AG04450 (cell line): ENCODE data around the gene NFIC. TPM values are rescaled to one million over a fixed set of nuclear protein-coding genes. Genes with fewer than 3 reads are reported as not detected.
A peak's percentile ranks its signal among the peaks of the same experiment; 100 is the strongest.
"Not testable (repeated sequence)": the region's sequence is repeated elsewhere in the genome, so short reads cannot be mapped to it uniquely, and the experiment has no call there.

Experiments
- CTCF ChIA-PET: fragments of 300-600, 350-600 bp; formaldehyde crosslinking; extraction: SDS; loops from one replicate; lab custom pipeline; 2022; ENCODE audit warnings: antibody characterized with exemption, inconsistent platforms; lab: Charles Lee
- POLR2A ChIA-PET: fragments of 350-600 bp; formaldehyde crosslinking; extraction: SDS; loops from one replicate; lab custom pipeline; 2021; ENCODE audit warnings: antibody characterized with exemption, inconsistent platforms; lab: Yijun Ruan, JAX
- DNase-seq: peaks from one replicate; pipeline ENCODE4 v3.0.0-alpha.2; 2011; ENCODE audit warnings: low read depth, low spot score
- H3K27ac ChIP-seq: one replicate; pipeline ENCODE4 v1.5.1; 2012; ENCODE audit warnings: low read depth, low read length, control low read depth
- H3K27me3 ChIP-seq: one replicate; pipeline ENCODE4 v1.6.0; 2012; ENCODE audit warnings: low read length; ENCODE audit not compliant: control insufficient read depth, insufficient read depth
- H3K4me3 ChIP-seq: 2 replicates; pipeline ENCODE4 v1.5.1; 2011; ENCODE audit warnings: mild to moderate bottlenecking, low read depth, low read length, control low read depth
- H3K9me3 ChIP-seq: 2 replicates; pipeline ENCODE4 v1.5.1; 2012; ENCODE audit warnings: low read length; ENCODE audit not compliant: control insufficient read depth, insufficient read depth
- CTCF ChIP-seq: IDR thresholded peaks from 2 replicates; pipeline ENCODE4 v1.5.1; 2011; ENCODE audit warnings: low read depth, low read length, control low read depth, inconsistent platforms
- polyA plus RNA-seq: library from polyadenylated mRNA; depleted of rRNA; stranded (reverse); fragments of >200 nt; gene quantifications from 2 replicates; pipeline ENCODE4 v1.2.3, GENCODE V29; 2011

NFIC gene
- polyA plus RNA-seq, 1 experiment, result 3.9 TPM

GRCh38 chr19:3336680-3337523 is 29.5 kb upstream of the NFIC start:
- no peaks in the 10 kb centered on the region for H3K27me3 ChIP-seq
- H3K27ac ChIP-seq, result peak overlapping the region; percentile 70
- no peaks in the 10 kb centered on the region for H3K9me3 ChIP-seq
- POLR2A ChIA-PET, result interaction anchor here (1.0 kb wide), 1 partner anchor 43 kb away, joined by 13 read pairs; no protein-coding TSS in a partner anchor
- no peak overlapping the region for H3K4me3 ChIP-seq
- CTCF ChIA-PET, result interaction anchor here (0.8 to 1.9 kb wide), 4 partner anchors 32 to 136 kb away, joined by 3 to 11 read pairs (median 4); no protein-coding TSS in a partner anchor
- TF ChIP-seq CTCF, result no peak
- peak; percentile 18 for DNase-seq

GRCh38 chr19:3338541-3339181 is 27.7 kb upstream of the NFIC start:
- Histone ChIP-seq H3K27ac (no peak overlapping the region), H3K9me3 (no peaks in the 10 kb centered on the region), H3K4me3 (no peak overlapping the region), H3K27me3 (no peaks in the 10 kb centered on the region)
- ChIA-PET POLR2A (interaction anchor here (0.7 kb wide), 1 partner anchor 349 kb away, joined by 6 read pairs; no protein-coding TSS in a partner anchor), CTCF (interaction anchor here (0.6 to 1.9 kb wide), 2 partner anchors 91 to 168 kb away, joined by 4 read pairs; no protein-coding TSS in a partner anchor)
- TF ChIP-seq CTCF, result no peak
- DNase-seq, result no peak

GRCh38 chr19:3340340-3340739 is 26.0 kb upstream of the NFIC start:
- no peak for DNase-seq
- no peak for TF ChIP-seq CTCF
- ChIA-PET CTCF (no interaction called here), POLR2A (interaction anchor here (0.6 kb wide), 1 partner anchor 50 kb away, joined by 4 read pairs; no protein-coding TSS in a partner anchor)
- no peak overlapping the region for H3K4me3 ChIP-seq
- no peaks in the 10 kb centered on the region for H3K27me3 ChIP-seq
- peaks cover 5% of the 10 kb centered on the region; the same call in 1 of the 2 replicates for H3K9me3 ChIP-seq
- no peak overlapping the region for H3K27ac ChIP-seq

- H3K4me3 ChIP-seq, result no peak overlapping the region
- H3K27me3 ChIP-seq, result no peaks in the 10 kb centered on the region
- H3K9me3 ChIP-seq, result peaks cover 5% of the 10 kb centered on the region; the same call in 1 of the 2 replicates
- no peak for TF ChIP-seq CTCF
- no peak overlapping the region for H3K27ac ChIP-seq
- ChIA-PET POLR2A (no interaction called here), CTCF (interaction anchor here (0.6 to 1.2 kb wide), 2 partner anchors 72 to 87 kb away, joined by 3 to 4 read pairs; no protein-coding TSS in a partner anchor)
- DNase-seq, result no peak
Observed at GRCh38 chr19:3342246-3342645, 24.1 kb upstream of the NFIC start.

- H3K4me3 ChIP-seq, DNase-seq, H3K9me3 ChIP-seq, H3K27ac ChIP-seq, H3K27me3 ChIP-seq, POLR2A ChIA-PET: not testable (repeated sequence)
- CTCF ChIA-PET, result interaction anchor here (1.2 kb wide), 1 partner anchor 87 kb away, joined by 4 read pairs; no protein-coding TSS in a partner anchor
Observed at GRCh38 chr19:3342962-3343361, 23.4 kb upstream of the NFIC start.
